SK-N-SH treated with all-trans-retinoic acid at 6 μM for 48 hours (cell line): ENCODE data around the gene WHRN.

Experiments
- ATAC-seq: fragments of 200-7000 bp; cut with Tn5 transposase; 3 replicates; pipeline ENCODE4 v1.9.1; 2020; ENCODE audit warnings: mild to moderate bottlenecking, moderate library complexity
- ARNTL ChIP-seq: fragments of 450-650 bp; formaldehyde crosslinking; IDR thresholded peaks from 2 replicates; pipeline ENCODE4 v1.5.0; 2020; ENCODE audit warnings: low read depth, mild to moderate bottlenecking, moderate library complexity, borderline replicate concordance
- BACH2 ChIP-seq: fragments of 250-450 bp; sonication (Bioruptor Pico); IDR thresholded peaks from 2 replicates; pipeline ENCODE4 v1.9.0; 2021; ENCODE audit warnings: mild to moderate bottlenecking, borderline replicate concordance
- CREB5 ChIP-seq: fragments of 250-450 bp; sonication (Bioruptor Pico); IDR thresholded peaks from 2 replicates; pipeline ENCODE4 v1.5.1; 2020; ENCODE audit warnings: low read depth, mild to moderate bottlenecking, moderate library complexity
- CSDC2 ChIP-seq: fragments of 250-450 bp; sonication (Bioruptor Pico); IDR thresholded peaks from 2 replicates; pipeline ENCODE4 v1.5.0; 2020; ENCODE audit warnings: mild to moderate bottlenecking, moderate library complexity
- CSRNP3 ChIP-seq: fragments of 250-450 bp; sonication (Bioruptor Pico); IDR thresholded peaks from 2 replicates; pipeline ENCODE4 v1.5.1; 2021; ENCODE audit warnings: mild to moderate bottlenecking, moderate library complexity
- ESRRG ChIP-seq: fragments of 250-450 bp; sonication (Bioruptor Pico); IDR thresholded peaks from 2 replicates; pipeline ENCODE4 v1.6.1; 2021; ENCODE audit warnings: mild to moderate bottlenecking
- GLIS3 ChIP-seq: fragments of 250-450 bp; sonication (Bioruptor Pico); IDR thresholded peaks from 2 replicates; pipeline ENCODE4 v1.5.0; 2020; ENCODE audit warnings: mild to moderate bottlenecking, moderate library complexity
- ISL1 ChIP-seq: fragments of 250-450 bp; sonication (Bioruptor Pico); IDR thresholded peaks from 2 replicates; pipeline ENCODE4 v2.1.2; 2022; ENCODE audit warnings: mild to moderate bottlenecking, moderate library complexity
- PATZ1 ChIP-seq: fragments of 250-450 bp; sonication (Bioruptor Pico); IDR thresholded peaks from 2 replicates; pipeline ENCODE4 v1.8.0; 2020; ENCODE audit warnings: mild to moderate bottlenecking, moderate library complexity, borderline replicate concordance
- POU6F1 ChIP-seq: fragments of 250-450 bp; sonication (Bioruptor Pico); IDR thresholded peaks from 2 replicates; pipeline ENCODE4 v1.8.0; 2021; ENCODE audit warnings: low read depth, mild to moderate bottlenecking, moderate library complexity, borderline replicate concordance
- PPARA ChIP-seq: fragments of 250-450 bp; sonication (Bioruptor Pico); IDR thresholded peaks from 2 replicates; pipeline ENCODE4 v1.5.0; 2020; ENCODE audit warnings: mild to moderate bottlenecking, borderline replicate concordance
- RARB ChIP-seq: fragments of 250-450 bp; sonication (Bioruptor Pico); IDR thresholded peaks from 2 replicates; pipeline ENCODE4 v1.8.0; 2021; ENCODE audit warnings: mild to moderate bottlenecking, moderate library complexity
- SNAI2 ChIP-seq: fragments of 250-450 bp; sonication (Bioruptor Pico); IDR thresholded peaks from 2 replicates; pipeline ENCODE4 v1.5.0; 2020; ENCODE audit warnings: mild to moderate bottlenecking, moderate library complexity
- TCF4 ChIP-seq: fragments of 250-450 bp; sonication (Bioruptor Pico); IDR thresholded peaks from 2 replicates; pipeline ENCODE4 v1.8.0; 2021; ENCODE audit warnings: mild to moderate bottlenecking, moderate library complexity, borderline replicate concordance
- TOX ChIP-seq: fragments of 250-450 bp; sonication (Bioruptor Pico); IDR thresholded peaks from 2 replicates; pipeline ENCODE4 v1.8.0; 2021; ENCODE audit warnings: mild to moderate bottlenecking, moderate library complexity, borderline replicate concordance
- TSHZ2 ChIP-seq: fragments of 250-450 bp; sonication (Bioruptor Pico); IDR thresholded peaks from 2 replicates; pipeline ENCODE4 v1.5.0; 2020; ENCODE audit warnings: mild to moderate bottlenecking, moderate library complexity
- ZFP3 ChIP-seq: fragments of 250-450 bp; sonication (Bioruptor Pico); IDR thresholded peaks from 2 replicates; pipeline ENCODE4 v1.5.0; 2020; ENCODE audit warnings: mild to moderate bottlenecking, moderate library complexity
- ZFP30 ChIP-seq: fragments of 450-650 bp; formaldehyde crosslinking; IDR thresholded peaks from 2 replicates; pipeline ENCODE4 v1.5.0; 2022; ENCODE audit warnings: mild to moderate bottlenecking, moderate library complexity
- ZNF70 ChIP-seq: fragments of 450-650 bp; formaldehyde crosslinking; IDR thresholded peaks from 2 replicates; pipeline ENCODE4 v1.5.0; 2020; ENCODE audit warnings: mild to moderate bottlenecking, moderate library complexity

Gene WHRN

GRCh38 chr9:114414346-114414745, 90.9 kb downstream of the WHRN start:
- TF ChIP-seq TSHZ2 (CRISPR knock-in tag) (no peak), ZNF70 (CRISPR knock-in tag) (no peak), TOX (CRISPR knock-in tag) (no peak), ZFP30 (CRISPR knock-in tag) (no peak), POU6F1 (no peak), GLIS3 (no peak)
- no peak for ATAC-seq

- TF ChIP-seq CSDC2 (CRISPR knock-in tag) (no peak), TCF4 (CRISPR knock-in tag) (no peak)
- ATAC-seq = peak; percentile 36; the same call in 2 of the 3 replicates
These were observed 91.4 kb downstream of the WHRN start for GRCh38 chr9:114413861-114414301.

GRCh38 chr9:114412048-114412683, 93.1 kb downstream of the WHRN start:
- no peak for TF ChIP-seq SNAI2 (CRISPR knock-in tag)
- no peak for TF ChIP-seq GLIS3
- TF ChIP-seq CSRNP3 (CRISPR knock-in tag) = no peak
- TF ChIP-seq ZFP30 (CRISPR knock-in tag) = no peak
- TF ChIP-seq BACH2 (CRISPR knock-in tag) = no peak
- no peak for TF ChIP-seq PPARA
- TF ChIP-seq TCF4 (CRISPR knock-in tag) = no peak
- no peak for TF ChIP-seq ESRRG (CRISPR knock-in tag)
- TF ChIP-seq CREB5 (CRISPR knock-in tag) = no peak
- TF ChIP-seq TSHZ2 (CRISPR knock-in tag) = no peak
- TF ChIP-seq RARB (CRISPR knock-in tag) = no peak
- TF ChIP-seq ISL1 = no peak
- TF ChIP-seq ZFP3 (CRISPR knock-in tag) = no peak
- no peak for TF ChIP-seq TOX (CRISPR knock-in tag)
- no peak for TF ChIP-seq PATZ1 (CRISPR knock-in tag)
- TF ChIP-seq POU6F1 = no peak
- TF ChIP-seq ARNTL (CRISPR knock-in tag) = no peak
- ATAC-seq = no peak
